ENCODE measurements around the gene BPIFB4. TPM values are rescaled to one million over a fixed set of nuclear protein-coding genes. Genes with fewer than 3 reads are reported as not detected.

Gene BPIFB4
- total and polyA plus RNA-seq, 2 donors from 2014 or later = not detected

DNA sequence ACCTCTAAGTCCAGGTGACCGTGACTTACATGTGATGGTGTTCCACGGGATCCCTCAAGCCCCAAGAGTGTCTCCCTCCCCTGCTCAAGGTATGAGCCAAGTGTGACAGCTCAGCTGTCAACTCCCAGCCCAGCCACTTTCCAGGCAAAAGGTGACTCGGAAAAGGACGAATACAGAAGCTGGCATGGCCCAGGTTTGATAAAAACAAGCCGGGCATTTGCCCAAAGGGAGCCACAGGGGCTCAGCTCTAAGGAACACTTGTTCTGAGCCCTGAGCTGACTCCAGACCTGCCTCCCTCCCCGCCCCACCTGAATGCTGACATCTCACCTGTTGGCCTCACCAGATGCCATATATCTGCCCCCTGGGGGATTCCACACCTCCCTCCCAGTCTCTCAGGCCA lies 45.6 kb downstream of the BPIFB4 start:
- H3K4me1 ChIP-seq (ENCODE audit: control insufficient read depth in 2 of 3, insufficient read depth in 2 of 3, low read depth in 1 of 3, low read length in 3 of 3) = no peaks in the 10 kb centered on the region
- H3K4me3 ChIP-seq (ENCODE audit: low read length in 3 of 3) = no peak overlapping the region
- no peak overlapping the region for H3K9ac ChIP-seq (ENCODE audit: low read length in 3 of 3)
- intact Hi-C loops (cut with DNase I) = no loop called here
- no peaks in the 10 kb centered on the region for H3K9me3 ChIP-seq (ENCODE audit: control insufficient read depth in 2 of 3, insufficient read depth in 1 of 3, low read length in 3 of 3)
- no peaks in the 10 kb centered on the region for H3K27me3 ChIP-seq (ENCODE audit: control insufficient read depth, insufficient read depth, low read length)
- DNase-seq = no peak
- no peak for FAIRE-seq
- TF ChIP-seq, protein P1, sequence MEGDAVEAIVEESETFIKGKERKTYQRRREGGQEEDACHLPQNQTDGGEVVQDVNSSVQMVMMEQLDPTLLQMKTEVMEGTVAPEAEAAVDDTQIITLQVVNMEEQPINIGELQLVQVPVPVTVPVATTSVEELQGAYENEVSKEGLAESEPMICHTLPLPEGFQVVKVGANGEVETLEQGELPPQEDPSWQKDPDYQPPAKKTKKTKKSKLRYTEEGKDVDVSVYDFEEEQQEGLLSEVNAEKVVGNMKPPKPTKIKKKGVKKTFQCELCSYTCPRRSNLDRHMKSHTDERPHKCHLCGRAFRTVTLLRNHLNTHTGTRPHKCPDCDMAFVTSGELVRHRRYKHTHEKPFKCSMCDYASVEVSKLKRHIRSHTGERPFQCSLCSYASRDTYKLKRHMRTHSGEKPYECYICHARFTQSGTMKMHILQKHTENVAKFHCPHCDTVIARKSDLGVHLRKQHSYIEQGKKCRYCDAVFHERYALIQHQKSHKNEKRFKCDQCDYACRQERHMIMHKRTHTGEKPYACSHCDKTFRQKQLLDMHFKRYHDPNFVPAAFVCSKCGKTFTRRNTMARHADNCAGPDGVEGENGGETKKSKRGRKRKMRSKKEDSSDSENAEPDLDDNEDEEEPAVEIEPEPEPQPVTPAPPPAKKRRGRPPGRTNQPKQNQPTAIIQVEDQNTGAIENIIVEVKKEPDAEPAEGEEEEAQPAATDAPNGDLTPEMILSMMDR (IDR thresholded peaks at IDR 0.05; ENCODE audit: borderline replicate concordance, extremely low read depth, insufficient read depth) = no peak
- no peak overlapping the region for H3K27ac ChIP-seq (ENCODE audit: low read depth in 2 of 2, low read length in 2 of 2)
- H3K36me3 ChIP-seq (ENCODE audit: control insufficient read depth in 2 of 3, insufficient read depth in 3 of 3, low read length in 3 of 3) = no peaks in the 10 kb centered on the region

DNA sequence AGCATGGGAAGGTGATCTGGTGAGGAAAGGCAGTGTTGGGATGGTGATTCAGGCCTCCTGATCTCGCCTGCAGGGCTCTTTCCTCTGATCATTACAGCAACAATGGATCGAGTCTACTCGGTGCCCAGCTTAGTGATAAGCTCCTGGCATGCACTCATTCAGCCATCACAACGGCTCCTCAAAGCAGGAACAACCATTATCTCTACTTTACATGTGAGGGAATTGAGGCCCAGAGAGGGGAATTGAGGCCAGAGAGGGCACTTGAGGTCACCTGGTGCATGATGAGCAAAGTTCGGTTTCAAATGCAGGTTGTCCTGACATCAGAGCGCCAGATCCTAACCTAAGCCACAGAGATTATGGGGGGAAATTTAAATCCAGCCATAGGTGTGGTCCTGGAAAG lies 46.5 kb downstream of the BPIFB4 start:
- intact Hi-C loops (cut with DNase I) = no loop called here
- no peak for FAIRE-seq
- no peaks in the 10 kb centered on the region for H3K27me3 ChIP-seq (ENCODE audit: control insufficient read depth, insufficient read depth, low read length)
- H3K36me3 ChIP-seq (ENCODE audit: control insufficient read depth in 2 of 3, insufficient read depth in 3 of 3, low read length in 3 of 3) = no peaks in the 10 kb centered on the region
- TF ChIP-seq, protein P1 (IDR thresholded peaks at IDR 0.05; ENCODE audit: borderline replicate concordance, extremely low read depth, insufficient read depth) = no peak
- H3K27ac ChIP-seq (ENCODE audit: low read depth in 2 of 2, low read length in 2 of 2) = no peak overlapping the region
- H3K9ac ChIP-seq (ENCODE audit: low read length in 3 of 3) = no peak overlapping the region
- DNase-seq = no peak
- H3K9me3 ChIP-seq (ENCODE audit: control insufficient read depth in 2 of 3, insufficient read depth in 1 of 3, low read length in 3 of 3) = no peaks in the 10 kb centered on the region
- no peaks in the 10 kb centered on the region for H3K4me1 ChIP-seq (ENCODE audit: control insufficient read depth in 2 of 3, insufficient read depth in 2 of 3, low read depth in 1 of 3, low read length in 3 of 3)
- no peak overlapping the region for H3K4me3 ChIP-seq (ENCODE audit: low read length in 3 of 3)

DNA sequence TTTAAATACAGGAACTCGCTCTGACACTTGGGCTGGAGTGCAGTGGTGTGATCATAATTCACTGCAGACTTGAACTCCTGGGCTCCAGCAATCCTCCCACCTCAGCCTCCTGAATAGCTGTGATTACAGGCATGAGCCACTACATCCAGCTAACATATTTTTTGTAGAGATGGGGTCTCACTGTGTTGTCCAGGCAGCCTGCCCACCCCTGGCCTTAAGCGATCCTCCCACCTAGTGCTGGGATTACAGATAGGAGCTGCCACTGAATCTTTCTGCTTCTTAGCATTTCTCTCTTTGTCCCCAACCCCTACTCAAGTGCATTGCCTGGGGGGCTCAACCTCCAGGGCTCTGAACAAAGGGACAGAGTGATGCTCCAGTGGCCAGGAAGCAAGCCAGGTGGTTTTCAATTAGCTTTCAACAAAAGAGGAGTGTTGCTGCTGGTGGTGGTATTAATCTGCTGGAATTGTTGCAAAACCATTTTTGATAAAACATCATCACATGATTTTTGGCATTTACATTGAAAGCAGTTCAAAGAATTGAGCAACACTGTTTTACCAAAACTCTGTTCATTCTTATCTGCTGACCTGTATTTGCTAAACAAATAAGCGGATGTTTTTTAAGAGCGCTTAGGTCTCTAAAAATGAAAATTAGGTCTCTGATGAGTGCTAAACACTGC lies 48.1 kb downstream of the BPIFB4 start:
- intact Hi-C loops (cut with DNase I) = no loop called here
- no peak overlapping the region for H3K9ac ChIP-seq (ENCODE audit: low read length in 3 of 3)
- no peak overlapping the region for H3K27ac ChIP-seq (ENCODE audit: low read depth in 2 of 2, low read length in 2 of 2)
- no peaks in the 10 kb centered on the region for H3K4me1 ChIP-seq (ENCODE audit: control insufficient read depth in 2 of 3, insufficient read depth in 2 of 3, low read depth in 1 of 3, low read length in 3 of 3)
- no peak overlapping the region for H3K4me3 ChIP-seq (ENCODE audit: low read length in 3 of 3)
- no peaks in the 10 kb centered on the region for H3K36me3 ChIP-seq (ENCODE audit: control insufficient read depth in 2 of 3, insufficient read depth in 3 of 3, low read length in 3 of 3)
- H3K9me3 ChIP-seq (ENCODE audit: control insufficient read depth in 2 of 3, insufficient read depth in 1 of 3, low read length in 3 of 3) = no peaks in the 10 kb centered on the region
- no peaks in the 10 kb centered on the region for H3K27me3 ChIP-seq (ENCODE audit: control insufficient read depth, insufficient read depth, low read length)
- no peak for DNase-seq
- FAIRE-seq = no peak
- TF ChIP-seq, protein P1 (IDR thresholded peaks at IDR 0.05; ENCODE audit: borderline replicate concordance, extremely low read depth, insufficient read depth) = no peak
